Activated CD8-positive, alpha-beta memory T cell treated with anti-CD3 and anti-CD28 coated beads, Interleukin-2, amount 10 ng/mL, durations not matched to agents 7 days and 5 days (primary cell): ENCODE results near the gene SMG7. TPM values are rescaled to one million over a fixed set of nuclear protein-coding genes. Genes with fewer than 3 reads are reported as not detected.

Experiments used
- ATAC-seq: fragments of 150-1000 bp; cut with Tn5 transposase; one replicate; pipeline ENCODE4 v1.10.0; 2021; ENCODE audit warnings: moderate library complexity
- CTCF ChIA-PET: fragments of 350-600 bp; sonication (Branson Sonifier 250); formaldehyde crosslinking; loops from one replicate; lab custom pipeline; 2021; ENCODE audit warnings: antibody characterized with exemption; lab: Charles Lee
- DNase-seq: peaks from one replicate; pipeline ENCODE4 v3.0.0-alpha.2; 2020
- H3K27ac Mint-ChIP-seq: one replicate; pipeline ENCODE4 v1.8.0; 2021; ENCODE audit warnings: mild to moderate bottlenecking, mixed read lengths
- H3K27me3 Mint-ChIP-seq: one replicate; pipeline ENCODE4 v1.8.0; 2021; ENCODE audit warnings: mixed read lengths
- H3K36me3 Mint-ChIP-seq: one replicate; pipeline ENCODE4 v1.8.0; 2021; ENCODE audit warnings: mild to moderate bottlenecking, mixed read lengths
- H3K4me1 Mint-ChIP-seq: one replicate; pipeline ENCODE4 v1.8.0; 2021; ENCODE audit warnings: mixed read lengths
- H3K4me3 Mint-ChIP-seq: one replicate; pipeline ENCODE4 v1.8.0; 2021; ENCODE audit warnings: mild to moderate bottlenecking, moderate library complexity, mixed read lengths
- H3K9me3 Mint-ChIP-seq: one replicate; pipeline ENCODE4 v1.8.0; 2022; ENCODE audit warnings: low read depth, mixed read lengths
- total RNA-seq, 2 experiments: library from RNA; stranded (reverse); gene quantifications; one replicate each; pipeline ENCODE4 v1.2.3, GENCODE V29; 2021

Gene SMG7
- total RNA-seq, 2 experiments from 2014 or later: 80.2 to 87.8 TPM

DNA sequence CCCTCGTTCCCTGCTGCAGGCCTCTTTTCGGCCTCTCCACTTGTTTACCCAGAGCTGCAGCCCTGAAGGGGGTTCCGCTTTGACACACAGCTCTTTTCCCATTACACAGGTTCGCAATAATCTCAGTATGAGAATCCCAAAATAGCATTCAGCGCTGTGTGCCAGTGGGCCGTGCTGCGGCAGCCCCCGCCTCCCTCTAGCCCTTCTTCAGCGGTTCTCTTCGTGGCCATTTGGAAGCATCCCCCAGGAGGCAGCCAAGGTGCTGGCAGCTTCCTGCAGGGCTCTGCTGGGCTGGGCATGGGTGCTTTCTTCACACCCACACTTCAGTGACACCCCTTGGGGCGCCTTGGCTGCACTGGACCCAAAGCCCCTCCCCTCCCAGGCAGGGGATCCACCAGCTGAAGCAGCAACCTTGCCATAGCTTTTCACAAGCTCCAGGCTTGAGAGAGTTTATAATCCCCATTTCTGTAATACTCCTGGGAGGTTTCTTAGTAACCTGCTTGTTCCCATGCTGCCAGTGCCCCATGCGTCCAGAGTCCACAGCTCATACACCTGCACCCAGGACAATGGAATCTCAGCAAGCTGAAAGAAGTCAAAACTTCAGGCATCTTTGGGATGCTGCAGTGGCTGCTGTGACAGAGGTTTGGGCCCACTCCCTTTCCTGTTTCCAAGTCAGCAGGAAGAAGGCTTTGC is 109.9 kb downstream of the SMG7 start:
- H3K27ac Mint-ChIP-seq: no peak overlapping the region
- H3K27me3 Mint-ChIP-seq: no peaks in the 10 kb centered on the region
- H3K4me3 Mint-ChIP-seq: no peak overlapping the region
- H3K4me1 Mint-ChIP-seq: peaks cover 26% of the 10 kb centered on the region
- CTCF ChIA-PET: interaction anchor here (1.8 kb wide), 1 partner anchor 90 kb away, joined by 4 read pairs; no protein-coding TSS in a partner anchor
- H3K36me3 Mint-ChIP-seq: no peaks in the 10 kb centered on the region
- DNase-seq: no peak
- no peaks in the 10 kb centered on the region for H3K9me3 Mint-ChIP-seq
- no peak for ATAC-seq

DNA sequence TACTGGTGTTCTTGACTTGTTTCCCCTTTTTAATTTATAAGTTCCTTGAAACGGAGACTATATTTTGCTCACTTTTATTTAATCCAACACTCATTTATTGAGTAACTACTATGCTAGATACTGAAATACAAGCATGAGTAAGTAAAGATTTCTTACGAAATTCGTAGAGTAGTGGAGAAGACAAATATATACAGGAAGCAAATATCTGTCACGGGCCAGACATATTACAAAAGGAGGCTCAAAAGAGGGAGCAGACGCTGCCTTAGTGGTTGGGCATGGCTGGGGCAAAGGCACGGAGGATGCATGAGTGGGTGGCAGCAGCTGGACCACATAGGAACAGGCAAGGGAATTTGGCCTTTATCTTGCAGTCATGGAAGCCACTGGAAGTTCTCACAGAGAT is 111.2 kb downstream of the SMG7 start:
- CTCF ChIA-PET: no interaction called here
- no peaks in the 10 kb centered on the region for H3K27me3 Mint-ChIP-seq

DNA sequence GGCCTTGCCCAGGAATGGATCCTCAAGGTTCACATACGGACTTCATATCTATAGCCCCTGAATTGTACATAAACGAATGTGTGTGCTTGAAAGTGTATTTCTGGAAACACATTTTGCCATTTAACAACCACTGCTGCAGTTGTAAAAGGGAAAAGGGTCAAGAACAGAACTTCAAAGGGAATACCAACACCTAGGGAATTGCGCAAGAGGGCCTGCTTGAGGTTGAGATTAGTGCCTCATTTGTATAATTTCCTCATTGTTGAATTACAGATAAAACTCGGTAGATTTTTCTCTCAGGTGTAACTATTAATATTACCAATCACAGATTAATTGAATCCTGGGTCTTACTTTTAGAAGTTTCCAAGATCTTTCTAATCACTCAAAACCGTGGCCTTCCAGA is 111.8 kb downstream of the SMG7 start:
- H3K9me3 Mint-ChIP-seq: no peaks in the 10 kb centered on the region
- H3K4me3 Mint-ChIP-seq: no peak overlapping the region
- peaks cover 28% of the 10 kb centered on the region for H3K4me1 Mint-ChIP-seq
- CTCF ChIA-PET: no interaction called here
- no peak for ATAC-seq
- no peaks in the 10 kb centered on the region for H3K27me3 Mint-ChIP-seq
- H3K36me3 Mint-ChIP-seq: no peaks in the 10 kb centered on the region
- no peak for DNase-seq
- no peak overlapping the region for H3K27ac Mint-ChIP-seq

More for the DNA sequence above, 111.2 kb downstream of the SMG7 start:
- Mint-ChIP-seq H3K36me3 (no peaks in the 10 kb centered on the region), H3K9me3 (no peaks in the 10 kb centered on the region), H3K27ac (no peak overlapping the region), H3K4me1 (peaks cover 23% of the 10 kb centered on the region), H3K4me3 (no peak overlapping the region)
- DNase-seq (no peak), ATAC-seq (no peak)

DNA sequence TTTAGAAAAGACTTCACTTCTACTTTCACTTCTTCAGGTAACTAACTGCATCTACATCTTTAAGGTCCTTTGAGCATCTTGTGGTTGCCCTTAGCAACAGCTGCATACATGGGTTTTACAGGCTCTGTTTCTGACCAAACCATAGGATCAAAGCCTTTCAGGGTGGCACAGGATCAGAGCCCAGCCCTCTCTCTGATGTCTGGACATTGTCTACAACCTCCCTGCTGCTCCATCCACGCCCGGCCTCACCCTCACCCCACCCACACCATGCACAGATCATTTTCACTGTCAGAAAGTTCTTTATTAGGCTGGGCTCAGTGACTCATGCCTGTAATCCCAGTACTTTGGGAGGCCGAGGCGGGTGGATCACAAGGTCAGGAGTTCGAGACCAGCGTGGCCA is 112.7 kb downstream of the SMG7 start:
- H3K36me3 Mint-ChIP-seq: no peaks in the 10 kb centered on the region
- H3K4me1 Mint-ChIP-seq: peaks cover 33% of the 10 kb centered on the region
- no peak overlapping the region for H3K27ac Mint-ChIP-seq
- ATAC-seq (no peak), DNase-seq (no peak)
- CTCF ChIA-PET: no interaction called here
- no peaks in the 10 kb centered on the region for H3K9me3 Mint-ChIP-seq
- H3K4me3 Mint-ChIP-seq: no peak overlapping the region
- H3K27me3 Mint-ChIP-seq: no peaks in the 10 kb centered on the region

DNA sequence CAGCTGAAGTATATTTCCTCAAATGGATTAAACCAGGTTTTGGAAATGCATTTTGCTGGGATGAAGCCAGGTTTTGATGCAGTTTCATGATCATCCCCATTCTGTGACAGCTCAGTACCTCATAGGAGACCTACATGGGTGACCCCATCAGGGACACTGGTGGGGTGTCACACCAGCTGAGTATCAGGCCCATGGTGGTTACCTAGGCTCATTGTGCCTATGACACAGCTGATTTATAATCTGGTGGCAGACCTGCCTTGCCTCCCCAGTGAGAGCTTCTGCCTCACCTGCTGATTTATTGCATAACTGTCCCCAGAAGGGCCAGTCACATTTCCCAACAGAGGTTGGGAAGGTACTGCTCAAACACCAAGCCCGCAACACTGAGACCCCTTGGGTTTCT is 114.2 kb downstream of the SMG7 start:
- Mint-ChIP-seq H3K4me3 (no peak overlapping the region), H3K27ac (no peak overlapping the region), H3K4me1 (peaks cover 36% of the 10 kb centered on the region), H3K36me3 (no peaks in the 10 kb centered on the region), H3K27me3 (no peaks in the 10 kb centered on the region), H3K9me3 (no peaks in the 10 kb centered on the region)
- CTCF ChIA-PET: interaction anchor here (1.5 kb wide), 1 partner anchor 117 kb away, joined by 3 read pairs; no protein-coding TSS in a partner anchor
- DNase-seq (no peak), ATAC-seq (no peak)

DNA sequence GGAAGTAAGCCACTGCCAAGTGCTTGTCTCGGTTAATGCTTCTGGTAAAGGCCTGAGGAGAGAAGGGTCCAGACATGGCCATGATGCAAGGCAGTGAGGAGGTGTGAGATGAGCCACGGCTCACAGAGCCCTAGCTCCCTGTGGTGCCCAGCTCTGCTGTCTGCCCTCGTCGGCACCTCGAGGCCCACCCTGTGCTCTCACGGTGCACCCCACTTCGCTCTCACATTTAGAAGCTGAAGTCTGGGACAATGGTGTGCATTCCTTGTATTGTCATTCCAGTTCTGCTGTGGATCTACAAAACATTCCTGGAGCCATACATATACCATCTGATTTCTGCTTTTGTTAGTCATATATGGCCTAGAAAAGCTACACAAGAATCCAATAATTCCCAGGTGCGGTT is 114.6 kb downstream of the SMG7 start:
- Mint-ChIP-seq H3K4me1 (peaks cover 36% of the 10 kb centered on the region), H3K4me3 (no peak overlapping the region), H3K27ac (no peak overlapping the region), H3K9me3 (no peaks in the 10 kb centered on the region), H3K27me3 (no peaks in the 10 kb centered on the region), H3K36me3 (no peaks in the 10 kb centered on the region)
- ATAC-seq (no peak), DNase-seq (no peak)
- CTCF ChIA-PET: interaction anchor here (0.6 kb wide), 1 partner anchor 19 kb away, joined by 3 read pairs; no protein-coding TSS in a partner anchor

DNA sequence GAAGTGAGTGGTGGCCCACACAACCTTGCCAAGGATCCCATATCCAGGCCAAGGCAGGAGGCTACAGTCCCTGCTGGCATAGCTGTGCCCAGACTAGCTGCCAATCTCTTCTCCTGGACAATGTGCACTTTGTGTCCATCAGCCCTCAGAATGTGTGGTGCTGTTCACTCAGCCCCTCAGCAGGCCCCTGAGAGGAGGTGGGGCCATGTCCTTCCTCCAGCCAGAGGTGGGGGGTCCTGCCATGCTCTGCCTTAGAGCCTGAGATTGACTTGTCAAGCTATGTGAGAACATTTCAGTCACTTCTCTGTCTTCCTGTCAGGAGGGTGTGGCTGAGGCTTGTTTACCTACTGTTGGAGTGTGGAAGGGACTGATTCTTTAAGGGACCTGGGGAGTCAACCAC is 116.5 kb downstream of the SMG7 start:
- no peaks in the 10 kb centered on the region for H3K9me3 Mint-ChIP-seq
- no peak for DNase-seq
- peak overlapping the region; percentile 55 for H3K4me3 Mint-ChIP-seq
- no peaks in the 10 kb centered on the region for H3K27me3 Mint-ChIP-seq
- no peaks in the 10 kb centered on the region for H3K36me3 Mint-ChIP-seq
- ATAC-seq: peak; percentile 7
- CTCF ChIA-PET: interaction anchor here (0.9 to 1.9 kb wide), 6 partner anchors 9 to 118 kb away, joined by 3 to 10 read pairs (median 4); no protein-coding TSS in a partner anchor
- peak overlapping the region; percentile 87 for H3K27ac Mint-ChIP-seq
- peaks cover 44% of the 10 kb centered on the region for H3K4me1 Mint-ChIP-seq

DNA sequence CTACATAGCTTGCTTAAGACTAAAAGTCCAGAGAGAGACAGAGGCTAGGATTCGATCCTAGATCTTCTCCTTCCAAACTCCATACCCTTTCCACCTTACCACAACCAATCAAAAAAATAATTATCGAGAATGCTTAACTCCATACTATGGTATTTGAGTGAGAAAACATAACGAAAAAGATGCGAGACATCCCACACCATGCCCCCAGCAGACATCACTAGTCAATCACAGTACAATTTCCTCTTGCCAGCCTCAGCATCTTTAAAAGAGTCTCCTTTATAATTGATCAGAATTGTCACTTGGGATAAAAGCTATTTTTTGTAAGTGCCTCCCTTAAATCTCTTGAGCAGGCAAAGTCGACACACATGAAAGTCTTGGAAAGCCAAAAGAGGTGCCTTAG is 117.1 kb downstream of the SMG7 start:
- no peak for DNase-seq
- Mint-ChIP-seq H3K4me3 (peak overlapping the region; percentile 55), H3K9me3 (no peaks in the 10 kb centered on the region), H3K27me3 (no peaks in the 10 kb centered on the region), H3K36me3 (no peaks in the 10 kb centered on the region), H3K27ac (peak overlapping the region; percentile 87), H3K4me1 (peaks cover 44% of the 10 kb centered on the region)
- ATAC-seq: no peak
- CTCF ChIA-PET: interaction anchor here (1.0 to 1.9 kb wide), 5 partner anchors 9 to 118 kb away, joined by 3 to 10 read pairs (median 4); no protein-coding TSS in a partner anchor

DNA sequence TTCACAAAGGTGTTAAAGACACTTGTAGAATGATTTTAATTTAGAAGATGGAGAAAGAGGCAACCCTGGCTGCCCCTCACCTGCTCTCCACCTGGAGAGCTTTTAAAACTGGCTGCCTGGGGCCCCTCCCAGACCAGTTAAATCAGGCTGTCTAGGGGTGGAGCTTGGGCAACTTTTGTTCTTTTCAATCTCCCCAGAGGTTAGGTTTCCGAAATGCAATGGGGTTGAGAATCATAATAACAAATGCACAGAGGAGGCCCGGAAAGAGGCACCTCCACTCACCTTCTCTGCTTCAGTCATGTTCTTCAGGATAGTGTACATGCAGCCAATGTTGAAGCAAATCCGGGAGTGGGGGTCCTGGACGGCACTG is 117.6 kb downstream of the SMG7 start:
- Mint-ChIP-seq H3K4me1 (peaks cover 42% of the 10 kb centered on the region), H3K36me3 (no peaks in the 10 kb centered on the region), H3K4me3 (peak overlapping the region; percentile 55), H3K27ac (peak overlapping the region; percentile 87), H3K27me3 (no peaks in the 10 kb centered on the region), H3K9me3 (no peaks in the 10 kb centered on the region)
- no peak for ATAC-seq
- CTCF ChIA-PET: interaction anchor here (1.0 to 1.9 kb wide), 3 partner anchors 10 to 66 kb away, joined by 3 to 10 read pairs (median 5); no protein-coding TSS in a partner anchor
- DNase-seq: no peak

DNA sequence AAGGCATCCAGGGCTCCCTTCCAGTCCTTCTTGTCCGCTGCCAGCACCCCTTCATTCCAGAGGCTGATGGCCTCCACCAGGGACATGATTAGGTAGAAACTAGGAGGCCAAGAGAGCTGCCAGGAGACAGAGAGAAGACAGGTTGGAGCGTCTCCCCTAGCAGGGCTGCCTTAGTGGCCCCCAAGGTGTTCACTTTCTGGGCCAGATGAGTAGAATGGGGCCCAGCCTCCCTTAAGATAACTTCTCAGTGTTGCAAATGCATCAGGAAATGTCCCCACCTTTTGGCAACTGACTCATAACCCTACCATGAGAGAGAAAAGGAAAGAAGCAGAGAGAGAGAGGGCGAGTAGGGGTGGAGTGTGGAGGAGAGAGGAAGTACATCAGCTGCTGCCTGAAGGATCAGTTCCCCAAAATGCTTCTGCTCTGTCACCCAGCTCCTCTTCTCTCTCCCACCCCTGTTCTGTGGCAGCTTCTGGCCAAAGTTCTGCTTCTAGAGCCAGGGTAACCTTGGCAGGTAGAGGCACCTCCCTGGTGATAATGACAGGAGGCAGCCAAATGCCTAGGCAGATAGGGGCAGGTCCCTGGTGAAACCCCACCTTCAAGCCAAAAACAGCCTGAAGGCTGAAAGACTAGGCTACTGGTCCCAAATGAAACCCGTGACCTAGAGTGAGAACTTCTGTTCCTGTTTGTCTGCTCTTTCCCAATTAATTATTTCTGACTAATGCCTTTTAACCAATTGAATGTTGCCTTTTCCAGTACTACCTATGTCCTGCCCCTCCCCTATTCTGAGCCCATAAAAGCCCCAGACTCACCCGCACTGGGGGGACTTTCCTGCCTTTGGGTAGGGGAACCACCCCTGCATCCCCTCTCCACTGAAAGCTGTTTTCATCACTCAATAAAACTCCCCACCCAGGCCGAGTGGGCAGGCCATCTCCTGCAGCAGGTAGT is 118.2 kb downstream of the SMG7 start, which contains the start of gene NCF2:
Gene NCF2 (minus strand): TSS at position 216 of the 948 bp plus-strand sequence. CDS start 130 bp downstream, at position 86.
- no peaks in the 10 kb centered on the region for H3K36me3 Mint-ChIP-seq
- ATAC-seq (peak; percentile 98), DNase-seq (peak; percentile 84)
- CTCF ChIA-PET: interaction anchor here (0.6 to 1.9 kb wide), 5 partner anchors 11 to 122 kb away, joined by 3 to 10 read pairs (median 3); no protein-coding TSS in a partner anchor
- H3K27ac Mint-ChIP-seq: peak within 1 kb of the TSS; percentile 87
- peaks cover 39% of the 10 kb centered on the region for H3K4me1 Mint-ChIP-seq
- no peaks in the 10 kb centered on the region for H3K9me3 Mint-ChIP-seq
- H3K27me3 Mint-ChIP-seq: peaks cover 2% of the 10 kb centered on the region
- H3K4me3 Mint-ChIP-seq: peak within 1 kb of the TSS; percentile 55

DNA sequence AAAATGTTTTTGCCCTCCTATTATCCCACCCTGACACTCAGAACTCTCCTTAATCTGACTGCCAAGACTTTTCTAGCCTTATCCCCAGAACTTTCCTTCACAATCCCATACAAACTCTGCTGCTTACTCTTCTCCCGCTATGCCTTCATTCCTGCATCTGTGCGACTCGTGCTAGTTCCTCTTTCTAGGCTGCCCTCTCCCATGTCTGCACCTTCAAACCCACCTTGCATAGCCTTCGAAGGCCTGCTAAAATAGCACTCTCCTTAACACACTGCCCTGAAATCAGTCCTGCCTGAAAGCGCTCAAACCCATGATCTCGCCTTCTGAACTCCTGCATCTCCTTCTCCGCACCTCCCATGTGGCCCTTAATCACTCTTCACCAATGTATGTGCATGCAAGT is 120.4 kb downstream of the SMG7 start:
- no peak overlapping the region for H3K4me3 Mint-ChIP-seq

DNA sequence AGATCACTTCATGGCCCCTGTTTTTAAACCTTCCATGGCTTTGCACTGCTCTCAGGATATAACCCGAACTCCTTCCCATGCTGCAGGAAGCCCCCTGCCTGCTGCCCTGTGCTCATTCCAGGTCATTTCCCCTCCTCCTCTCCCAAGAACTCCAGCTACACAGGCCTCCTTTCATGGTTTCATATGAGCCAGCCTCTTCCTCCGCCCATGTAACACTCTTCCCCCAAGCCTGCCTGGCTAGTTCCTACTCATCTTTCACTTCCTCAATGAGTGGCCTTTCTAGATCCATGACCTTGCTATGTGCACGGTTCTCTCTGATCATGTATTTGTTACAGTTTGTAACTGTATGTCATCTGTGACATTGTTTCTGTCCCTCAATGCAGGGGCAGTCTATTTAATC is 121.1 kb downstream of the SMG7 start:
- Mint-ChIP-seq H3K27me3 (peaks cover 8% of the 10 kb centered on the region), H3K36me3 (no peaks in the 10 kb centered on the region), H3K4me1 (peaks cover 39% of the 10 kb centered on the region), H3K4me3 (no peak overlapping the region), H3K9me3 (no peaks in the 10 kb centered on the region), H3K27ac (no peak overlapping the region)
- no peak for DNase-seq
- CTCF ChIA-PET: interaction anchor here (1.2 to 1.7 kb wide), 2 partner anchors 9 to 17 kb away, joined by 3 to 5 read pairs; no protein-coding TSS in a partner anchor
- no peak for ATAC-seq

More for the DNA sequence above, 120.4 kb downstream of the SMG7 start:
- H3K36me3 Mint-ChIP-seq: no peaks in the 10 kb centered on the region
- H3K4me1 Mint-ChIP-seq: peaks cover 39% of the 10 kb centered on the region
- ATAC-seq (no peak), DNase-seq (no peak)
- no peaks in the 10 kb centered on the region for H3K9me3 Mint-ChIP-seq
- peaks cover 8% of the 10 kb centered on the region for H3K27me3 Mint-ChIP-seq
- CTCF ChIA-PET: interaction anchor here (1.4 to 1.7 kb wide), 2 partner anchors 10 to 17 kb away, joined by 3 to 5 read pairs; no protein-coding TSS in a partner anchor
- H3K27ac Mint-ChIP-seq: no peak overlapping the region

DNA sequence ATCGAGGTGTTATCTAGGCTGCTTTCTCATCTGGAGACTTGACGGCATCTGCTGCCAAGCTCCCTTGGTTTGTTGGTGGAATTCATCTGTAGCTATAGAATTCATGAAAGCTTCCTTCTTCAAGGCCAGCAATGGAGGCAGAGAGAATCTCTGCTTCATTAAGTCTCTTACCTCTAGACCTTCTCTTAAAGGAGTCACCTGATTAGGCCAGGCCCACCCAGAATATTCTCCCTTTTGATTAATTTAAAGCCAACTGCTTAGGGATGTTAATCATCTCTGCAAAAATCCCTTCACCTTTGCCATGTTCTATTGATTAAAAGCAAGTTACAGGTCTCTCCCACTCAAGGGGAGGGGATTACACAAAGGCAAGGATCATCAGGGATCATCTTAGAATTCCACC is 123.2 kb downstream of the SMG7 start:
- H3K36me3 Mint-ChIP-seq: no peaks in the 10 kb centered on the region
- peaks cover 8% of the 10 kb centered on the region for H3K27me3 Mint-ChIP-seq
- H3K4me1 Mint-ChIP-seq: peaks cover 22% of the 10 kb centered on the region
- CTCF ChIA-PET: no interaction called here
- no peaks in the 10 kb centered on the region for H3K9me3 Mint-ChIP-seq
- no peak for ATAC-seq
- no peak overlapping the region for H3K4me3 Mint-ChIP-seq
- H3K27ac Mint-ChIP-seq: no peak overlapping the region
- DNase-seq: no peak
